NCI-H1436 treated with DMSO at 0.1 percent for 48 hours (cell line): ENCODE data around the gene IVL.

Source experiments
- DNase-seq: peaks from one replicate; lab custom pipeline; 2025; lab: John Stamatoyannopoulos, UW

The IVL gene

DNA sequence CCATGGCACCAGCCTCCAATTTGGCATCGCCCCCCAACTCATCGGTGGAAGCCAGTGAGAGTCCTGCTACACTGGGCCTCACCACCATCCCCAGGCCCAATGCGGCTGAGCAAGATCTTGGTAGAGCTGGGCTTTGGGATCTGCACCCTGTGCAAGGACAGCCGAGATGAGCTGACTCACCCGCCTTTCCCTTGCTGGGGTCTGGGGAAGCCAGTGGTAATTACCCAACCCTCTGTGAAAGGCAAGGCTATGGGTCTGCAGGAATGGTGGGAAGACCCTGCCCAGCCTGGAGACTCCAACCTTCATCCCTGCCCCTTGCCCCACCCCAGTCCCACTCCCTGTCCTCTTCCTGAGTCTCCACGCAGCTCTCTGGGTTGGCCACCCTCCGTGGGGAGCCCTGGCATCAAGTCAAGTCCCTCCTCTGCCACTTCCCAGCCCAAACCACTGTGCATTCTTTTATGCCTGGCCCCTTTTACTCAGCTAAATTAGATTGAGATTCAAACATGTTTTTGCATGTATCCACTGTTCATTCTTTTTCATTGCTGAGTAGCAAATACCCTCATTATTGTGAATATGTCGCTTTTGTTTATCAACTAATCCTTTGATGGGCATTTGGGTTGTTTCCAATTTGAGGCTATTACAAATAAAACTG is 21.5 kb upstream of the IVL start:
- DNase-seq: peak; percentile 63

DNA sequence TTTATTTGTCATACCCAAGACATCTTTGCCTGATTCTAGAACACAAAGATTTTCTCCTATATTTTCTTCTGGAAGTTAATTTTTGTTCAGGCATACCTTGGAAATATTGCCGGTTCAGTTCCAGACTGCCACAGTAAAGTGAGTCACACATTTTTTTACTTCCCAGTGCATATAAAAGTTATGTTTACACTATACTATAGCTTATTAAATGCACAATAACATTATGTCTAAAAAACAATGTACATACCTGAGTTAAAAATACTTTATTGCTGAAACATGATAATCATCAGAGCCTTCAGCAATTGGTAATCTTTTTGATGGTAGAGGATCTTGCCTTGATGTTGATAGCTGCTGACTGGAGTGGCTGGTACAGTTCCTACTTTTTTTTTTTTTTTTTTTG is 20.2 kb upstream of the IVL start:
- no peak for DNase-seq

DNA sequence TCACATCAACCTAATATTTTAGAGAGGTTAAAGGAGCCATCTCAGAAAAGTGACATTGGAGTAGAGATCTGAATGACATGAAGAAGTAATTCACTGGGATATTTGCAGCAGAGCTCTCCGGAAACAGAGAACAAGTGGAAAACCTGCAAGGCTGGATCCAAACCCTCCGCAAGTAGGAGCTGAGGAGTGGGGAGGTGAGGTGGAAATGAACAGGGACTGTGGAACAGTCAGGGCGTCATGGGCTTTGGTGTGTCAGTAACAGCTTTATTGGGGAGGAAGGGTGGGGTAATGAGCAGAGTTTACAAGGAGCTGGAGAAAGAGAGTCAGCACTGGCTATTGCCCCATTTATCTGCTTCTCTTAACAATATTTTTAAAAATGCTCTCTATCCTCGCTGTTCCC is 9.3 kb upstream of the IVL start:
- DNase-seq: no peak

DNA sequence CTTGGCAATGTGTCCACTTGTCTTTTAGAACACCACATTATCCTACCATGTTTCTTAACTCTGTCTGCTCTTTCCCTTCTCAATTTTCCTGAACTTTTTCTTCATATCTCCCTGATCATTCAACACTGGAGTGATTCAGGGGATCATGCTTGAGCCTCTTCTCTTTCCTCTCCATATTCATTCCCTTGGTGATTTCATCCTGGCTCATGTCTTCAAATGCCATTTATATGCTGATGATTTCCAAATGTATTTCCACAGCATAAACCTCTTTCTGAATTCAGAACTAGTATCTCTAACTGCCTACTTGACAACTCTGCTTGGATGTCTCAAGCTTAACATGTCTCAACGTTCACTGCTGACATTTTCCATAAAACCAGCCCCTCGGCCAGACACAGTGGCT is 8.5 kb upstream of the IVL start:
- no peak for DNase-seq

DNA sequence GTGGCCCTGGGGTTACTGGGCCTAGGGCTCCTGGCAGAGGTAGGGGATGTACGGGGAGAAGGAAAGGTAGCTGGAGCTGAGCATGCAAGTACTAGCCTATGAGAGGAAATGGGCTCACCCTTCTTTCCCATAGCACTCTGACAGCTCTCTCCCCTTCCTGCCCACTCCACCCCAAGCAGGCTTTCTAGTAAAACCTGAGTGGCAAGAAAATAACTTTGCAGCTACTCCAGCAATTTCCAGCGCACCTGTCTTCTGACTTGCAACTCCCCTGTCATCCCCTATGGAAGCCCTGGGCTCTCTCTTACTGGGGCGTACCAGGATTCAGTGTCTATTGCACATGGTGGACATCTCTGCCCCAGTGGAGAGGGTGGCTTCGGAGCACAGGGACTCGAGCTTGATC is 6.7 kb upstream of the IVL start:
- DNase-seq: no peak

DNA sequence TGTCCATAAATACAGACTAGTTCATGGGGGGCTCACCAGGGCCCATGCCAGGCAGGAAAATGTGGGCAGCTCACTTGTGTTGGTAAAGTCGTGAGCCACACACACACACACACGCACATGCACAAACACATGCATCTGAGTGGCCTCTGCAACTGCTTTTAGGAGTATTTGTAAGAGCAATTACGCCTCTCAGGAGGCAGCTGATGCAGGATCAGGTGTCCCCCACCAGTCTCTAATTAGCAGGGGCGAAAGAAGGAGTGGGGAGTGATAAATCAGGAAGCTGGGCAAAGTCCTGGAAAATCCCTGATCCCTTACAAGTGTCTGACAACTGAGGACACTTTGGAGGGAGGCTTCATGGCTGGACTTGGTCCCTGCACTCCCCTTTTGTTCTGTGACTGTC is 5.7 kb upstream of the IVL start:
- DNase-seq: peak; percentile 23

DNA sequence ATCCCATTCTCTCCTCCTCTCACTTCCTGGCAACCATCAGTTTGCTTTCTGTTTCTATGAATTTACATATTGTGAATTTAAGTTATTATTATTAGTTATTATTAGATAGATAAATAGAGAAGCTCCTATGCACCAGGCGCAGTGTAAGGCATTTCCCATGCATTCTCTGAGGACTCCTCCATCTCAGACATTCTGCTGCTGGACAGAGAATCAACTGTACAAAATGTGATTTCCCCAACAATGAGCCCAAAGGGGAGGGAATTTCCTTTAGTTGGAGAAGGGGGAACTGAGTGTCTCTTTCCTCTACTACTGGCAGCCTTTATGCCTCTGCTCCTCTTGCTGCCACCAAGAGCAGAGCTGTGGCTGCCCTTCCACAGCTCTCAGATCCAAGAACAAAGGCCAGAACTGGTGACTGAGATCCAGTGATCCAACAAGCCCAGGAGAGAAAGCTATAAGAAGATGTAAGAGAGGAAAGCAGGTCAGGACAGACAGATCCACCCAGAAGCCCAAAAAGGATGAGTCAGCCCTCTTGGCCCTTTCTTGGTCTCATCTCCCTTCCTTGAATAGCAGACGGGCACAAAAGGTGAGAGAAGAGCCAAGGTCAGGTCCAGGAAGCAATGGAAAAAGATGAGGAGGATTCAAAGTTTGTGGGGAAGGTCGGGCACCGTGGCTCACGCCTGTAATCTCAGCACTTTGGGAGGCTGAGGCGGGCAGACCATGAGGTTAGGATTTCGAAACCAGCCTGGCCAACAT is 3.5 kb upstream of the IVL start:
- DNase-seq: no peak

DNA sequence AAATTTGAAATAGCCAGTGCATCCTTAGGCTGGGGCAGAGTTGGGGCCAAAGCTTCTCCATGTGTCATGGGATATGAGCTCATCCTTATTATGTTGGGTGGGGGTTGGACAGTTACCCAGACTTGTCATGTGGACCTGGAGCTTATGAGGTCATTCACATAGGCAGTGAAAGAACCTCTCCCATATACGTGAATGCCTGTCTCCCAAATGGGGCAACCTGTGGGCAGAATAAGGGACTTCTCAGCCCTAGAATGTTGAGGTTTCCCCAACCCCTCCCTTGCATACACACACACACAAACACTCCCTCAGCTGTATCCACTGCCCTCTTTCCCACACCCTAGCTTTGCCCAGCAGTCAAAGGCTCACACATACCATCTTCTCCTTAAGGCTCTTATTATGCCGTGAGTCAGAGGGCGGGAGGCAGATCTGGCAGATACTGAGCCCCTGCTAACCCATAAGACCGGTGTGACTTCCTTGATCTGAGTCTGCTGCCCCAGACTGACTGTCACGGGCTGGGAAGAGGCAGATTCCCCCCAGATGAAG is 2.3 kb upstream of the IVL start:
- DNase-seq: no peak

DNA sequence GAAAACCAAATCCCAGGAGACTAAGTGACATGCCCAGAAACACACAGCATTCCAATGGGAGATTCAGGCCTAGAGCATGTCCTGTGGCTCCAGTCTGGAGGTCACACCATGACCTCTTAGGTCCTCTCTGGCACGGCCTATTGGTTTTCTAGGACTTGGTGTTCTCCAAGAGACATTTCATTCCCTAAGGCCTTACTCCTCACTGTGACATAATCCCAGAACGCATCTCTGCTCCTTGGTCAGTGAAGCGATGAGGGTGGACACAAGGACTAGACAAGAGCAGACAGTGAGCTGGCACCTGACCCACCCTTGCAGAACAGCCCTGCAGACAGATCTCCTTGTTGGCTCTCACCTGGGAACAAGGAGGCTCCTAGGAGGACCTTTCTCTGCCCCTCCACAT is 860 bp downstream of the IVL start:
- DNase-seq: no peak

DNA sequence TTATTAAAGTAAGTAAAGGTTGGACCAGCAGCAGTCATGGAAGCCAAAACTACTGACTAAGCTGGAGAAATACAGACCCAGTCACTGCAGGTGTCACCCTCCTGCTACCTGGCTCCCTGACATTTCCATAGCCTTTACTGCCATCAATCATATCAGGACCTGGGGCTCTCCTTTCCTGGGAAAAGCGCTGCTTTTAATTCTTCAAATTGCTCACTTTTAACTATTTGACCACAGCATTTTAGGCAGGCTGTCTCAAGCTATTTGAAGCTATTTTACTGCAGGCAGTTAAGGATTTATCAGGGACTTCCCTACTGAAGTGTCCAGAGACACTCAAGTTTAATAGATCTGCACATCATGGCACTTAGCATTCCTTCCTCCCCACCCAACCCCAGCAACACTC is 4.1 kb downstream of the IVL start:
- DNase-seq: no peak

DNA sequence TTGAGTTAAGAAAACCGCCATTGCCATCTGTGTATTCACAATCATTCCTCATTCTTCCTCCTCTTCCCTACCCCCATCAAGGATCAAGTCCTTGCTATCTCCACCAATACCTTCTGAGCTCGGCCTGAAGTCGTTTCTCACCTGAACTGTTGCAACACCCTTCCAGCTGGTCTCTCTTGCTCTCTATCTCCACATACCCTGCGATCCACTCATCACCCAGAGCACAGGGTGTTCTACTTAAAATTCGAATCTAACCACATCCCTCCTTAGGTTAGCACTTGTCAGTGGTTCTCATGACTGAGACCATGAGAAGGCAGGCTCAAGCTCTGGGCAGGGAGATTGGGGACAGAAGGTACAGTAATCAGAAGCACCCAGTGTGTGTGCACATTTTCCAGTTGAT is 4.6 kb downstream of the IVL start:
- DNase-seq: no peak

DNA sequence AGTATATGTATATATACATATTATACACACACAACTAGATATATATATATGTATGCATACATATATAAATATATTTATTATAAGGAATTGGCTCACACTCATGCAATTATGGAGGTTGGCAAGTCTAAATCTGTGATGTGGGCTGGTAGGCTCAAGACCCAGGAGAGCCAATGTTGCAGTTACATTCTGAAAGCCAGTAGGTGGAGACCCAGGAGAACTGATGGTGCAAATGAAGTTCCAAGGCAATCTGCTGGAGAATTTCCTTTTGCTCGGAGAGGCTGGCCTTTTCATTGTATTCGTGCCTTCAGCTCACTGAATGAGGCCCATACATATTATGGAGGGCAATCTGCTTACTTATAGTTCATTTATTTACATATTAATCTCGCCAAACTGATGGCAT is 9.4 kb downstream of the IVL start:
- no peak for DNase-seq

DNA sequence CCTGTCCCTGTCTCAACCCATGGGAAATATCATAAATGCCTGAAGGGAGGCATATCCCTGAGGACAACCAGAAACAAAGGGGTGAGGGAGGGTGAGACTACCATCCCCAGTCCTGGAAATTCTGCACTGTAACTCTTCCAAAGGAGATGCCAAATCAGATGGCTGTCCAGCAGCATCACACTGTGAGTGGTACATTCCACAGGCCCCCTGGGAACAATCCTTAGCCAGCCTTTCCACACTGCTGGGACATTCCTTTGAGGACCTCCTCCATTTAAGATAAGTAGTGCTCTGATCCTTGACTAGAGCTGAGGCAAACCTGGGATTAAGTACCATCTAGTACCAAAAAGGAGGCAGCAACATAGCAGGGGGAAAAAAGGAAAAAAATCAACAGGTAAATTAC is 10.7 kb downstream of the IVL start:
- DNase-seq: no peak

DNA sequence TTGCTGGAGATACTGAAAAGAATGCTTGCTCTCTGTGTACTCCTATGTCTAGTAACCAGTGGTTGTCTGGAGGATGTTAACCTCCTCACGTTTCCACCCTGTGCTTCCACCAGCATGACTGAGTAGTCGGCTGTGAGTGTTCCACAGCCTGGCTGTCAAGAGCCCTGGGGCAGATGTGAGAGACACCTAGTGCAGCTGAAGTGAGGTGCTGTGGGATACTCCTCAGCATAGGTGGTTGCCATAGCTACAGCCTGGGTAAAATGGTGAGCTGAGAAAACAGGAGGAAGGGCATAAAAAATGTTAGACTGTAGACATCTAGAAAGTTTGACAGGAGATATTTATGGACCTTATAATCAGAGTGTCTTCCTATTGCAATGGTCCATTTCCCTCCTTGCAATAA is 15.8 kb downstream of the IVL start:
- no peak for DNase-seq

DNA sequence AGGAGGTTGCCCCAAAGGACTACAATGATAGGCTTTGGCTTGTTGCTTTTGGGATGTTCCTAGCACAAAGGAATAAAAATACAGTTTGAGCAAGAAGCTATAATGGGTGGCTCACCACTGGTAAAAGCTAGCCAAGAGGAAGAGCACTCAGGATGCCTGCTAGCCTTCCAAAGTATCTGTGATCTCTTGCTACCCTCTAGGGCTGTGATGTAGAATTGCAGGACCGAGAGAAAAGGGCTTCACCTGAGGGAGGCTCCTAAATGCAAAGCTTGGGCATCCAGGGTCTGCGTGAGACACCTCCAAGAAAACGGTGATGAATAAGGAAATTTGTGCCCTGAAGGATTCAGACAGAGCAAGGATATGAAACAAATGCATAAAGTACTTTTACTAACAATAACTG is 17.7 kb downstream of the IVL start:
- DNase-seq: no peak

DNA sequence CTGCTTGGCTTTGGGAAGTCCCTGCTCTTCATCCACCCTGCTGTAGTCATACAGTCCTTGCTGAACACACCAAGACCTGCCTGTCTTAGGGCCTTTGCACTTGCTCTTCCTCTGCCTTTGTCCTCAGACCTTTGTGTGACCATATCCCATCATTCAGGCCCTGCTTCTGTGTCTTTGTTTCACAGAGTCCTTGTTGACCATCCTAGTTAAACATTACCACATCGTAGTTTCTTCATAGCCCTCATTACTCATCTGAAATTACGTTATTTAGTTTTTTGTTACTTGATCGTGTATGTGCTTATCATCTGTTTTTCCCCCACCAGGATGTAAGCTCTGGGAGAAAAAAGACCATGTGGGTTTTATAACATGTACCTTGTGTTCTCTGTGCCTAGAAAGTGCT is 20.3 kb downstream of the IVL start:
- no peak for DNase-seq

DNA sequence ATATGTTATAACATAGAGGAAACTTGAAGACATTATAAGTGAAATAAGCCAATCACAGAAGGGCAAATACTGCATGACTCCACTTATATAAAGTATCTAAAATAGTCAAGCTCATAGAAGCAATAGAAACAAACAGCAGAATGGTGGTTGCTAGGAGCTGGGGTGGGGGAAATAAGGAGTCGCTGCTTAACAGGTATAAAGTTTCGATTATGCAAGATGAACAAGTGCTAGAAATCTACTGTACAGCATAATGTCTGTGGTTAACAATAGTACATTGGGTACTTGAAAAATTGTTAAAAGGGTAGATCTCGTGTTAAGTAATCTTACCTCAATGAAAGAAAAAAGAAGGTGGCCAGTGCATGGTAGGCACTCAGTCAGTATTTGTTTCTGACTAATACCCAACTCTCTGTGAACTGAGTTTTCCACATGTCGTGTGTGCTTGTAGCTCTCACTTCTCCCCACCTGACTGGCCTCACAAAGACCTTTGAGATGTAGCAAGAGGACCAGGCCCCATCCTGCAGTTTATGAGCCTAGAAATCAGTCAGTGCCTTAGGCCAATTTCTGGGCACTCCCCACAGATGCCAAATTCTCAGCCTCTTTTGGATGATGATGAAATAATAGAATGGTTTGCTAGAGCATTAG is 23.9 kb downstream of the IVL start:
- no peak for DNase-seq

DNA sequence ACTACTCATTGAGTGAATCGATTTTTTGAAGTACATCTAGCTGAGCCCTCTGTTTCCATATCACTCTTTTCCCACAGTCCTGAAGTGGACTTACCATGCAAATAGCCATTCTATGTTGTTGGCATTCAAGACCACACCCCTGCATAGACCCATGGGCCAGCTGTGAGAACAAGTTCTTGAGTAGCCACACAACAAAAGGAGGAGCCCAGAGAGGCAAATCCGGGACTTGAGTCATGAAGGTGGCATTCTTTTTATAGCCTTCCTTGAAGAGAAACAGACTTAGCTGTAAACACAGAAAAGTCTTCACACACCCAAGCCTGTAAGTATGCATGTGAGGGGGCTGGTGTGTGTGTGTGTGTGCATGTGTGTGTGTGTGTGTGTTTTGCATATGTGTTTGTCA is 24.9 kb downstream of the IVL start:
- no peak for DNase-seq

DNA sequence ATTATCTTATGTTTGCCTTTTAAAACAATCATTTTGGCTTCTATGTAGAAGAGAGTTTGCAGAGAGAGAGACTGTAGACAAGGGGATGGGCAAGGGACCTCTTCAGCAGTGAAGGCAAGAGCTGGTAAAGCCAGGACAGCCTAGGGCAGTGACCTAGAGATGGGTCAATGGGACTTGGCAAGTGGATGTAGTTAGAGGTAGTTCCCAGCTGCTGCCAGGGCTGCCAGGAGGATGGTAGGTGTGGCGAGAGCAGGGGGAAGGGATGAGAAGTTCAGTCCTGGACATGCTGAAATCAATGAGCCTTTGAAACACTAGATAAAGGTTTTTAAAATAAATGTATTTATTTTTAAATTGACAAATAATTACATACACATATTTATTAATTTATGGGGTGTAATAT is 32.3 kb downstream of the IVL start:
- no peak for DNase-seq

DNA sequence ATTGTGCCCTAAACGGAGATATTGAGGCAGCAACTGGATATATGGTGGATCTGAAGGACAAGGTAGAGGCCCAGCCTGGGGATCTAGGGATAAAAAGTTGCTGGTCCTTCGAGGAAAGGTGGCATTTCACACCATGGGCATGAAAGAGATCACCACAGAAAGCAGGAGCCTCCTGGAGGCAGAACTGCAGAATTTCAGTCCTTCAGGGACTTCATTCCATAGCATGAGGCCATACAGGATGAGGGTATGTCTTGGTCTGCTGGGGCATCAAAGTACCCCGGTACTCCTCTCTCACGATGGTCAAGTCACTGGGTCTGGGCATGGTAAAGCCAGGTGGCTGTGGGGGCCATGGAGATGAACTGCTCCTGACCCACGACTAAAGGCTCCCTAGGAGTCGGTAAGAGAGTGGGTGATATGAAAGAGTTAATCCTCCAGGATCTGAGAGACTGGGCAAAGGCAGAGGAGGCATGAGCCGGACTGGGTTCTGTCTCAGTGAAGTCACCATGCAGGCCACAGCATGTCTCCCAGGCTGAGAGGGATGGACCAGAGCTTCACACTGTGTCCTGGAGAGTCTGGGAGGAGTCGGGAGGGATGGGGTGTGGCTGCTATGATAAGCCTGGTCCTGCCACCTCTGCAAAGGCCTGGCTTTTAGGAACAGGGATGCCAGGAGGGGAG is 32.8 kb downstream of the IVL start:
- DNase-seq: no peak

DNA sequence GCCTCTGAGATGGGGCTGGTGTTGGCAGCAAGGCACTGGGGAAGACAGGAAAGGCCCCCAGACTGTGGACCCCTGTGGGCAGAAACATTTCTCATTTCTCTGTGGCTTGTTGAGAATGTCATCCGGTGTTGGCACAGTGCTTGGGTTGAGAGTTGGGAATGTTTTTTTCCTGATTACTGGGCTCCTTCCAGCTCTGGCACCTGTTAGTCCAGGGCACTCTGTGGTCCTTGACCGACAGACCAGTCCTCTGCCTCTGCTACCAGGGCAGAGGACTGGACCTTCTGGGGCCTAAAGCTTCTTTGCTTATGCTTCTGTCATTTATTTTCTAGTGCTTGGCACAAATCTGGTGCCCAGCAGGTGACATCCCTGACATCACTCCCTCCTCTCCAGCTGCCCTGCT is 33.8 kb downstream of the IVL start:
- no peak for DNase-seq

DNA sequence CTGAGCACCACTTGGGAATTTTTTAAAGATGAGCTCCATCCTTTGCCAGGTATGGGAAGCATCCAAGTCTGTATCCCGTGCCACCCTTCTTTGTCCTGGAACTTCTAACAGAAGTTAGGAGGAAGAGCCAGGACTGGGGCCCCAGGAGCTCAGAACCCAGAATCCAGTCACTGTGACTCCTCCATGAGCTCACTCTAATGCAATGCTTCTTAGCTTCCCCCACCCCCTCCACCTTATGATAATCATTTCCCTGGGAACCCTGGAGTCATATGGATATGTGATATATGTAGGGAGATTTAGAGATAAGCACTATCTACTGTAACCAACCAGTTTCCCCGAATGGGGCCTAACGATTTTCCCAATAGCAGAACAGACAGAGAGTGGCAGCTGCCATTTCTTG is 37.9 kb downstream of the IVL start:
- no peak for DNase-seq
